Measurements from ENCODE around the gene KCNIP1. TPM values are rescaled to one million over a fixed set of nuclear protein-coding genes. Genes with fewer than 3 reads are reported as not detected.

The KCNIP1 gene
- total RNA-seq, 1 donor from 2014 or later: 12.6 TPM

DNA sequence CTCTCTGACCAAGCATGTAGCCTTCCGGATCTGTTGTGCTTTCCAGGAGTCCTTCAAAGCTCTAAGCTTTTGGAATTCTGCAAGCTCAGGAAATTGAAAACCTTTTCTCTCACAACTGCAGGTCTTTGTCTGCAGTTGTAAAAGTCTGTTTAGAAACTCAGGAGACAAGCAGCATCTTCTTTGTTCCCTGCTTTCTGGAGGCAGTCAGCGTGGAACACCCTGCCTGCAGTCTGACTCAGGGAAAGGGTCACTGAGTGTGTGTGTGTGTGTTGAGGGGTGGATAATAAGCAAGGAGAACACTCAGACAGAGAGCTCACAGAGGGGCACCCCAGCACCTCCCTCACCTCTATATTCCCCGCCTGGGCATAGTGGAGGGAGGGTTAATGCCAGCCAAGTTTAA, 29.1 kb downstream of the KCNIP1 start:
- no peak overlapping the region for H3K27ac Mint-ChIP-seq (ENCODE audit: unreplicated experiment)

DNA sequence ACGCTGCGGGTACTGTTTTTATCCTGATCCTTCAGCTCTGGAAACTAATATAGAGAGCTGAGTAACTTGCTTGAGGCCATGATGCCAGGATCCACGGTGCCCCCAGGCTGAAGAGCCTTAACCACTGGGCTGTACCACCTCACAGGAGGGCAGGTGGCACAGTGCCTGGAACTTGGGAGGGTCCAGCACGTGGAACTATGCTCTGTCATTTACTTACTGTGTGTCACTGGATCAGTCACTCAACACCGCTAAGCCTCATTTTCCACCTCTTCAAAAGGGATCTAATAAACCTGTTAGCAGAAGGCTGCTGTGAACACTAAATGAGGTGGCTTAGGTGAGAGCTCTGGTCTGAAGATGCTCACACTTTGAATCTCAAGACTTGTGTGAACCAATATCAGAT, 29.6 kb downstream of the KCNIP1 start:
- Mint-ChIP-seq H3K27ac (ENCODE audit: unreplicated experiment) (no peak overlapping the region), H3K4me1 (ENCODE audit: unreplicated experiment) (peaks cover under 1% of the 10 kb centered on the region), H3K9me3 (ENCODE audit: unreplicated experiment) (no peaks in the 10 kb centered on the region), H3K36me3 (ENCODE audit: unreplicated experiment) (no peaks in the 10 kb centered on the region), H3K4me3 (ENCODE audit: unreplicated experiment) (no peak overlapping the region), H3K27me3 (ENCODE audit: unreplicated experiment) (no peaks in the 10 kb centered on the region)
- no peak for DNase-seq (ENCODE audit: extremely low spot score, unreplicated experiment)
- TF ChIP-seq, protein P1, sequence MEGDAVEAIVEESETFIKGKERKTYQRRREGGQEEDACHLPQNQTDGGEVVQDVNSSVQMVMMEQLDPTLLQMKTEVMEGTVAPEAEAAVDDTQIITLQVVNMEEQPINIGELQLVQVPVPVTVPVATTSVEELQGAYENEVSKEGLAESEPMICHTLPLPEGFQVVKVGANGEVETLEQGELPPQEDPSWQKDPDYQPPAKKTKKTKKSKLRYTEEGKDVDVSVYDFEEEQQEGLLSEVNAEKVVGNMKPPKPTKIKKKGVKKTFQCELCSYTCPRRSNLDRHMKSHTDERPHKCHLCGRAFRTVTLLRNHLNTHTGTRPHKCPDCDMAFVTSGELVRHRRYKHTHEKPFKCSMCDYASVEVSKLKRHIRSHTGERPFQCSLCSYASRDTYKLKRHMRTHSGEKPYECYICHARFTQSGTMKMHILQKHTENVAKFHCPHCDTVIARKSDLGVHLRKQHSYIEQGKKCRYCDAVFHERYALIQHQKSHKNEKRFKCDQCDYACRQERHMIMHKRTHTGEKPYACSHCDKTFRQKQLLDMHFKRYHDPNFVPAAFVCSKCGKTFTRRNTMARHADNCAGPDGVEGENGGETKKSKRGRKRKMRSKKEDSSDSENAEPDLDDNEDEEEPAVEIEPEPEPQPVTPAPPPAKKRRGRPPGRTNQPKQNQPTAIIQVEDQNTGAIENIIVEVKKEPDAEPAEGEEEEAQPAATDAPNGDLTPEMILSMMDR (IDR thresholded peaks at IDR 0.05): no peak

More for the DNA sequence above, 29.1 kb downstream of the KCNIP1 start:
- H3K27me3 Mint-ChIP-seq (ENCODE audit: unreplicated experiment): no peaks in the 10 kb centered on the region
- peaks cover 5% of the 10 kb centered on the region for H3K4me1 Mint-ChIP-seq (ENCODE audit: unreplicated experiment)
- no peak overlapping the region for H3K4me3 Mint-ChIP-seq (ENCODE audit: unreplicated experiment)
- DNase-seq (ENCODE audit: extremely low spot score, unreplicated experiment): no peak
- TF ChIP-seq, protein P1 (IDR thresholded peaks at IDR 0.05): no peak
- no peaks in the 10 kb centered on the region for H3K36me3 Mint-ChIP-seq (ENCODE audit: unreplicated experiment)
- H3K9me3 Mint-ChIP-seq (ENCODE audit: unreplicated experiment): no peaks in the 10 kb centered on the region

DNA sequence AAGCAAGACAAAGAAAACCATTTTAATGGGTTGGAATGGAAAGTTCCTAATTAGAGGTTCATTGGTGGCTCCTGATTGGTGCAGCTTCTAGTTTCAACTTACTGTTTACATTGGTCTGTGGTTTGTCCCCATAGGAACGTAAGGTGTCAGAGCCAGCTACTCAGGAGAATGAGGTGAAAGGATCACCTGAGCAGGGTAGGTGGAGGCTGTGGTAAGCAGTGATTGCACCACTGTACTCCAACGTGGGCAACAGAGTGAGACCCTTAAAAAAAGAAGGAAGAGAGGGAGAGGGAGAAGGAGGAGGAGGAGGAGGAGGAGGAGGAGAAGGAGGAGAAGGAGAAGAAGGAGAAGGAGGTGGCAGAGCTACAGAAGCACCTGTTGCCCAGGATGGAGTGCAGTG, 30.4 kb downstream of the KCNIP1 start:
- Mint-ChIP-seq H3K4me3 (ENCODE audit: unreplicated experiment) (no peak overlapping the region), H3K27me3 (ENCODE audit: unreplicated experiment) (no peaks in the 10 kb centered on the region), H3K9me3 (ENCODE audit: unreplicated experiment) (no peaks in the 10 kb centered on the region), H3K27ac (ENCODE audit: unreplicated experiment) (no peak overlapping the region), H3K4me1 (ENCODE audit: unreplicated experiment) (peaks cover 4% of the 10 kb centered on the region), H3K36me3 (ENCODE audit: unreplicated experiment) (no peaks in the 10 kb centered on the region)
- TF ChIP-seq, protein P1 (IDR thresholded peaks at IDR 0.05): no peak
- DNase-seq (ENCODE audit: extremely low spot score, unreplicated experiment): no peak

DNA sequence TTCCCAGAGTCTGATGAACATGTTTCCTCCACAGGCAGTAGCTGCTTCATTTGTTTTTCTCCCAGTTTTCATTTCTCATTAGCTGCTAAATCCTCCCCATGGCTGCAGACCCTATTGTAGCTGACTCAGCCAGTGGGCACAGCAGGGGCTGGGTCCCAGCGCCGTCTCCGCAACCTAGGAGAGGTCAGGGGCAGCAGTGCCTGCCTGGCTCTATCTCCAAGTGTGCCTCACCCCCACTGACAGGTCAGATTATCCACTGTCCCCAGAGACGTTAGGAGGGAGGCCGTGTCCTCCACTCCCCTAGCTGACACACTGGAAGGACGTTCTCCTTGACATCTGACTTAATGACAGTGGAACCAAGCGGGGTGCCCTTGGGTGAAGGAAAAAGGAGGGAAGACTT, 31.1 kb downstream of the KCNIP1 start:
- no peak overlapping the region for H3K4me3 Mint-ChIP-seq (ENCODE audit: unreplicated experiment)
- H3K4me1 Mint-ChIP-seq (ENCODE audit: unreplicated experiment): peaks cover 4% of the 10 kb centered on the region
- H3K27ac Mint-ChIP-seq (ENCODE audit: unreplicated experiment): no peak overlapping the region
- DNase-seq (ENCODE audit: extremely low spot score, unreplicated experiment): no peak
- TF ChIP-seq, protein P1 (IDR thresholded peaks at IDR 0.05): no peak
- no peaks in the 10 kb centered on the region for H3K27me3 Mint-ChIP-seq (ENCODE audit: unreplicated experiment)
- no peaks in the 10 kb centered on the region for H3K36me3 Mint-ChIP-seq (ENCODE audit: unreplicated experiment)
- no peaks in the 10 kb centered on the region for H3K9me3 Mint-ChIP-seq (ENCODE audit: unreplicated experiment)

DNA sequence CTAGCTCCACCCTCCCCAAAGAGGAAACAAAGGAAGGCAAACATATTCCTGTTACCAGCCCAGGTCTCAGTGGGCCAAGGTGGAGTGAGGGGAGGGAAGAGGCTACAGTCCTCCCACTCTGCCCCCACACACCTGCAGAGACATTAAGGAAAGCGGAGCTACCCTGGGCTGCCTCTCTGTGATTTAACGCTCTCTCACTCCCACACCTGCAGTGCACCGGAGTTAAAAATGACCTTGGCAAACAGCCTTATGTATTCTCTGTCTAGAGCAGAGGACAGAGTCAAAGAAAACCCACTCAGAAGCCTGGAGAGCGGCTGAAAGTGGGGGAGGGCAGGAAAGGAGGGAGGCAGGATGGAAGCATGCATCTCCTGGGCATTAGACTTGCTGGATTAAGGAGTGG, 32.7 kb downstream of the KCNIP1 start:
- no peaks in the 10 kb centered on the region for H3K9me3 Mint-ChIP-seq (ENCODE audit: unreplicated experiment)
- no peak for DNase-seq (ENCODE audit: extremely low spot score, unreplicated experiment)
- no peak overlapping the region for H3K4me3 Mint-ChIP-seq (ENCODE audit: unreplicated experiment)
- H3K4me1 Mint-ChIP-seq (ENCODE audit: unreplicated experiment): peaks cover 7% of the 10 kb centered on the region
- H3K27me3 Mint-ChIP-seq (ENCODE audit: unreplicated experiment): no peaks in the 10 kb centered on the region
- no peaks in the 10 kb centered on the region for H3K36me3 Mint-ChIP-seq (ENCODE audit: unreplicated experiment)
- H3K27ac Mint-ChIP-seq (ENCODE audit: unreplicated experiment): no peak overlapping the region
- TF ChIP-seq, protein P1 (IDR thresholded peaks at IDR 0.05): no peak

All from osteocyte (in vitro differentiated cells).